PC-9 (cell line): ENCODE results near the gene HMGN1.

Source experiments
- CTCF ChIP-seq: fragments of 200-600 bp; sonication (generic); conservative IDR thresholded peaks from 2 replicates; pipeline ENCODE4 v1.6.1; 2017; ENCODE audit warnings: mixed run types, antibody characterized with exemption, mild to moderate bottlenecking, moderate library complexity
- EZH2 ChIP-seq: fragments of 200-600 bp; sonication (generic); IDR thresholded peaks from 2 replicates; pipeline ENCODE4 v1.8.0; 2017; ENCODE audit warnings: antibody characterized with exemption, low read depth

GRCh38 chr21:39384674-39385298 is 35.9 kb upstream of the HMGN1 start:
- TF ChIP-seq CTCF (no peak), EZH2 (no peak)
